WTC11 (cell line): Measurements from ENCODE around the gene EBP. TPM values are rescaled to one million over a fixed set of nuclear protein-coding genes. Genes with fewer than 3 reads are reported as not detected.

Experiments
- ZNF263 ChIP-seq: sonication (generic); formaldehyde crosslinking; IDR thresholded peaks from 2 replicates; pipeline ENCODE4 v1.8.1; 2022; ENCODE audit warnings: low read depth, mild to moderate bottlenecking, moderate library complexity, missing genetic modification reagents
- total RNA-seq: library from RNA; stranded (reverse); gene quantifications from 3 replicates; pipeline ENCODE4 v1.2.3, GENCODE V29; 2021

EBP gene
- total RNA-seq, 1 experiment from 2014 or later = 129 TPM

GRCh38 chrX:48576108-48576507, 54.5 kb downstream of the EBP start (continued):
- TF ChIP-seq ZNF263 = no peak

Other genes with a start within 250 kb of the EBP start
- 0.25 TPM in 1 of 3 replicates, not detected in the others for gene SSX3, start 165.1 kb upstream of the EBP start, total RNA-seq
- gene SSX4, start 138.3 kb upstream of the EBP start, total RNA-seq = 0.17 TPM in 1 of 3 replicates, not detected in the others
- gene SSX4B, start 109.8 kb upstream of the EBP start, total RNA-seq = 0.17 TPM in 1 of 3 replicates, not detected in the others
- 30.9 to 50.6 TPM (median 34.6 TPM) in 3 replicates for gene SLC38A5, start 51.5 kb upstream of the EBP start, total RNA-seq
- gene FTSJ1, start 45.6 kb upstream of the EBP start, total RNA-seq = 50.2 to 54.5 TPM (median 53.9 TPM) in 3 replicates
- gene PORCN, start 12.8 kb upstream of the EBP start, total RNA-seq = 16.4 to 19.7 TPM (median 16.9 TPM) in 3 replicates
- 7.5 to 10.2 TPM (median 9.9 TPM) in 3 replicates for gene TBC1D25, start 17.9 kb downstream of the EBP start, total RNA-seq
- 97.7 to 148 TPM (median 99.6 TPM) in 3 replicates for gene RBM3, start 52.7 kb downstream of the EBP start, total RNA-seq
- 28.0 to 37.4 TPM (median 30.4 TPM) in 3 replicates for gene WDR13, start 75.7 kb downstream of the EBP start, total RNA-seq
- 0.79 to 1.6 TPM (median 0.96 TPM) in 3 replicates for gene WAS, start 162.0 kb downstream of the EBP start, total RNA-seq
- gene SUV39H1, start 174.9 kb downstream of the EBP start, total RNA-seq = 14.2 to 16.5 TPM (median 16.4 TPM) in 3 replicates
- 0.27 TPM in 1 of 3 replicates, not detected in the others for gene GLOD5, start 239.9 kb downstream of the EBP start, total RNA-seq